WI38 (cell line): ENCODE data around the gene LMF2.

Experiments used
- H3K4me3 ChIP-seq: 2 replicates; pipeline ENCODE4 v1.5.1; 2011; ENCODE audit warnings: low read depth, mild to moderate bottlenecking, control low read depth, low read length
- CTCF ChIP-seq: IDR thresholded peaks from 2 replicates; pipeline ENCODE4 v1.5.1; 2012; ENCODE audit warnings: low read depth, mild to moderate bottlenecking, control low read depth, low read length

LMF2 gene

GRCh38 chr22:50528682-50529415, 21.3 kb upstream of the LMF2 start:
- no peak overlapping the region for H3K4me3 ChIP-seq
- TF ChIP-seq CTCF: no peak

GRCh38 chr22:50527921-50528681, 20.6 kb upstream of the LMF2 start:
- no peak overlapping the region for H3K4me3 ChIP-seq
- TF ChIP-seq CTCF: no peak

GRCh38 chr22:50526834-50527801, 19.6 kb upstream of the LMF2 start:
- peak overlapping the region; percentile 74 for H3K4me3 ChIP-seq
- no peak for TF ChIP-seq CTCF

GRCh38 chr22:50526108-50526833, 18.8 kb upstream of the LMF2 start:
- TF ChIP-seq CTCF: peak; percentile 48
- peak overlapping the region; percentile 74 for H3K4me3 ChIP-seq

GRCh38 chr22:50525858-50526107, 18.3 kb upstream of the LMF2 start:
- TF ChIP-seq CTCF: no peak
- H3K4me3 ChIP-seq: peak overlapping the region; percentile 74

GRCh38 chr22:50525104-50525857, 17.8 kb upstream of the LMF2 start, which contains the start of gene SCO2:
Gene SCO2, minus strand, starts transcription at chr22:50525598. Its CDS starts 1,187 bp downstream, at chr22:50524411.
- TF ChIP-seq CTCF: peak; percentile 54
- peak within 1 kb of the TSS; percentile 74 for H3K4me3 ChIP-seq
